Measurements from ENCODE around the gene P2RY8. TPM values are rescaled to one million over a fixed set of nuclear protein-coding genes. Genes with fewer than 3 reads are reported as not detected.
A peak's percentile ranks its signal among the peaks of the same experiment; 100 is the strongest.
"Not testable (repeated sequence)": the region's sequence is repeated elsewhere in the genome, so short reads cannot be mapped to it uniquely, and the experiment has no call there.

Gene P2RY8
- total and polyA plus RNA-seq, 10 of the 15 experiments (the other 5 are each of a cell fraction or from before 2014, with no cell fraction given): 2.0 to 64.4 (median 36.5) TPM

DNA sequence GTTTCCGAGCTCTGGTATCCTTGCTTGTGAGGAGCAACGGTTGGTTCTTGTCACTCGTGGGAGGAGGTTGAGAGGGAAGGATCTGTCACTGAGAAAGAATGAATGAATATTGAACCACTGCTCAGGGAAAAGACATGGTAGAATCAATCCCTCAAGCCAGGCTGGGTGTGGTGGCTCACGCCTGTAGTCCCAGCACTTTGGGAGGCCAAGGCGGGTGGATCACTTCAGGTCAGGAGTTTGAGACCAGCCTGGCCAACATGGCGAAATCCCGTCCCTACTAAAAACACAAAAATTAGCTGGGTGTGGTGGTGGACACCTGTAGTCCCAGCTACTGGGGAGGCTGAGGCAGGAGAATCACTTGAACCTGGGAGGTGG lies 718 bp upstream of the P2RY8 start:
- Histone ChIP-seq H3K4me3 (peak overlapping the region; percentile 92), H2AFZ (ENCODE audit: control insufficient read depth, low read depth, low read length) (peak overlapping the region; percentile 80), H3K9ac (ENCODE audit: control insufficient read depth, insufficient read depth, low read length) (peak overlapping the region; percentile 94), H3K27ac (ENCODE audit: control insufficient read depth, insufficient read depth) (peak overlapping the region; percentile 97), H3K4me2 (ENCODE audit: control insufficient read depth, insufficient read depth) (peak overlapping the region; percentile 67), H3K79me2 (ENCODE audit: control insufficient read depth, insufficient read depth, low read length) (peaks cover 27% of the 10 kb centered on the region)
- H3K36me3 ChIP-seq (ENCODE audit: control insufficient read depth in 2 of 2, insufficient read depth in 2 of 2, low read length in 1 of 2); DNase-seq (ENCODE audit: low read depth, low spot score); H3K27me3 ChIP-seq (replicated peaks in 1 of 2; ENCODE audit: control insufficient read depth in 2 of 2, insufficient read depth in 2 of 2, low read length in 1 of 2); H3K9me3 ChIP-seq (replicated peaks; ENCODE audit: control insufficient read depth, insufficient read depth, low read length); SMC1A ChIA-PET (ENCODE audit: uncharacterized antibody, unreplicated experiment); FAIRE-seq; ATAC-seq; in situ Hi-C loops (cut with MboI); CTCF ChIA-PET; POLR2A ChIA-PET; H3K4me1 ChIP-seq (ENCODE audit: control insufficient read depth, insufficient read depth, low read length); RAD21 ChIA-PET (ENCODE audit: unreplicated experiment); BruUV-seq (replicated peaks); H4K20me1 ChIP-seq (ENCODE audit: control insufficient read depth, insufficient read depth): not testable (repeated sequence)
- intact Hi-C loops (cut with micrococcal nuclease; ENCODE audit: unreplicated experiment): loop anchor here (2.0 kb wide), 3 partner anchors 43 to 57 kb away; no protein-coding TSS in a partner anchor
- 23% methylated on average over 7 of the region's 7 CpGs for WGBS (ENCODE audit: insufficient coverage, insufficient replicate concordance, low lambda C conversion rate, missing lambda C conversion rate)

DNA sequence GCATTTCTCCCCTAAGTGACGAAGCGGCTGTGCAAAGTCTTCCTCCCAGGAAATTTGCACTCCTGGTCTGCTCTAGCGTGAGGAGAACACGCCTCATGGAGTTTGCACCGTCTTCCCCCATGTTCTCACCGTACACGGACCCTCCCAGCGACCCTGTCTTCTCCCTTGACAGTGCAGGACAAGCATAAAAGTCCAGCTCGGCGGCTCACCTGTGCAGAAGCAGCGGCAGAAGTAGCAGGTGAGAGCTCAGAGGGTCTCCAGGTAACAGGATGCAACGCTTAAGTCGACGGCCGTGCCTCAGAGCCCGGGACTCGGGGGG lies 314 bp downstream of the P2RY8 start:
- CTCF ChIA-PET: no interaction called here
- SMC1A ChIA-PET (ENCODE audit: uncharacterized antibody, unreplicated experiment): no interaction called here
- H3K4me3 ChIP-seq: peak overlapping the region; percentile 92
- in situ Hi-C loops (cut with MboI) (no loop called here), intact Hi-C loops (cut with micrococcal nuclease; ENCODE audit: unreplicated experiment) (loop anchor here (1.0 to 2.0 kb wide), 4 partner anchors 44 to 68 kb away; no protein-coding TSS in a partner anchor)
- H3K9ac ChIP-seq (ENCODE audit: control insufficient read depth, insufficient read depth, low read length): peak overlapping the region; percentile 94
- TF ChIP-seq, protein P1, sequence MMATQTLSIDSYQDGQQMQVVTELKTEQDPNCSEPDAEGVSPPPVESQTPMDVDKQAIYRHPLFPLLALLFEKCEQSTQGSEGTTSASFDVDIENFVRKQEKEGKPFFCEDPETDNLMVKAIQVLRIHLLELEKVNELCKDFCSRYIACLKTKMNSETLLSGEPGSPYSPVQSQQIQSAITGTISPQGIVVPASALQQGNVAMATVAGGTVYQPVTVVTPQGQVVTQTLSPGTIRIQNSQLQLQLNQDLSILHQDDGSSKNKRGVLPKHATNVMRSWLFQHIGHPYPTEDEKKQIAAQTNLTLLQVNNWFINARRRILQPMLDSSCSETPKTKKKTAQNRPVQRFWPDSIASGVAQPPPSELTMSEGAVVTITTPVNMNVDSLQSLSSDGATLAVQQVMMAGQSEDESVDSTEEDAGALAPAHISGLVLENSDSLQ (IDR thresholded peaks at IDR 0.05): no peak
- TF ChIP-seq, protein P2, sequence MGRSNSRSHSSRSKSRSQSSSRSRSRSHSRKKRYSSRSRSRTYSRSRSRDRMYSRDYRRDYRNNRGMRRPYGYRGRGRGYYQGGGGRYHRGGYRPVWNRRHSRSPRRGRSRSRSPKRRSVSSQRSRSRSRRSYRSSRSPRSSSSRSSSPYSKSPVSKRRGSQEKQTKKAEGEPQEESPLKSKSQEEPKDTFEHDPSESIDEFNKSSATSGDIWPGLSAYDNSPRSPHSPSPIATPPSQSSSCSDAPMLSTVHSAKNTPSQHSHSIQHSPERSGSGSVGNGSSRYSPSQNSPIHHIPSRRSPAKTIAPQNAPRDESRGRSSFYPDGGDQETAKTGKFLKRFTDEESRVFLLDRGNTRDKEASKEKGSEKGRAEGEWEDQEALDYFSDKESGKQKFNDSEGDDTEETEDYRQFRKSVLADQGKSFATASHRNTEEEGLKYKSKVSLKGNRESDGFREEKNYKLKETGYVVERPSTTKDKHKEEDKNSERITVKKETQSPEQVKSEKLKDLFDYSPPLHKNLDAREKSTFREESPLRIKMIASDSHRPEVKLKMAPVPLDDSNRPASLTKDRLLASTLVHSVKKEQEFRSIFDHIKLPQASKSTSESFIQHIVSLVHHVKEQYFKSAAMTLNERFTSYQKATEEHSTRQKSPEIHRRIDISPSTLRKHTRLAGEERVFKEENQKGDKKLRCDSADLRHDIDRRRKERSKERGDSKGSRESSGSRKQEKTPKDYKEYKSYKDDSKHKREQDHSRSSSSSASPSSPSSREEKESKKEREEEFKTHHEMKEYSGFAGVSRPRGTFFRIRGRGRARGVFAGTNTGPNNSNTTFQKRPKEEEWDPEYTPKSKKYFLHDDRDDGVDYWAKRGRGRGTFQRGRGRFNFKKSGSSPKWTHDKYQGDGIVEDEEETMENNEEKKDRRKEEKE (IDR thresholded peaks at IDR 0.05): no peak
- TF ChIP-seq DPF2 (IDR thresholded peaks at IDR 0.05) (0 out of 2 replicates have a peak, but pooled peaks have one; percentile 52), MTA2 (IDR thresholded peaks at IDR 0.05; ENCODE audit: low read depth) (no peak), IKZF1 (conservative IDR thresholded peaks at IDR 0.05) (peak; percentile 35), CHD1 (IDR thresholded peaks at IDR 0.05; ENCODE audit: low read depth, low read length) (0 out of 2 replicates have a peak, but pooled peaks have one; percentile 6), NFYB (IDR thresholded peaks at IDR 0.05; ENCODE audit: insufficient read depth, low read depth, low read length) (no peak), JUND (IDR thresholded peaks at IDR 0.05; ENCODE audit: low read depth, low read length) (no peak), NFIC (IDR thresholded peaks at IDR 0.05; ENCODE audit: low read depth, low read length) (no peak), PML (IDR thresholded peaks at IDR 0.05; ENCODE audit: low read length) (no peak), CBFB (IDR thresholded peaks at IDR 0.05; ENCODE audit: low read depth) (no peak)
- H3K27me3 ChIP-seq (replicated peaks in 1 of 2; ENCODE audit: control insufficient read depth in 2 of 2, insufficient read depth in 2 of 2, low read length in 1 of 2): no peaks in the 10 kb centered on the region
- ATAC-seq: no peak; the same call in 2 of the 3 replicates
- WGBS (ENCODE audit: insufficient coverage, insufficient replicate concordance, low lambda C conversion rate, missing lambda C conversion rate): under 1% methylated on average over 17 of the region's 17 CpGs
- POLR2A ChIA-PET: no interaction called here
- H3K36me3 ChIP-seq (ENCODE audit: control insufficient read depth in 2 of 2, insufficient read depth in 2 of 2, low read length in 1 of 2): no peaks in the 10 kb centered on the region
- FAIRE-seq: no peak
- peaks cover 37% of the 10 kb centered on the region for H3K79me2 ChIP-seq (ENCODE audit: control insufficient read depth, insufficient read depth, low read length)
- RAD21 ChIA-PET (ENCODE audit: unreplicated experiment): no interaction called here
- no peak for DNase-seq (ENCODE audit: low read depth, low spot score)
- H2AFZ ChIP-seq (ENCODE audit: control insufficient read depth, low read depth, low read length): peak overlapping the region; percentile 34; the same call in 1 of the 2 replicates
- H3K27ac ChIP-seq (ENCODE audit: control insufficient read depth, insufficient read depth): peak overlapping the region; percentile 97
- H3K4me2 ChIP-seq (ENCODE audit: control insufficient read depth, insufficient read depth): peak overlapping the region; percentile 67
- peaks cover 5% of the 10 kb centered on the region for H3K4me1 ChIP-seq (ENCODE audit: control insufficient read depth, insufficient read depth, low read length)
- TSS peak; percentile 85 for BruUV-seq (replicated peaks)
- no peaks in the 10 kb centered on the region for H4K20me1 ChIP-seq (ENCODE audit: control insufficient read depth, insufficient read depth)
- no peaks in the 10 kb centered on the region for H3K9me3 ChIP-seq (replicated peaks; ENCODE audit: control insufficient read depth, insufficient read depth, low read length)
